ENCODE measurements around the gene EIF3A.
"Not testable (repeated sequence)": the region's sequence is repeated elsewhere in the genome, so short reads cannot be mapped to it uniquely, and the experiment has no call there.

EIF3A gene, protein sequence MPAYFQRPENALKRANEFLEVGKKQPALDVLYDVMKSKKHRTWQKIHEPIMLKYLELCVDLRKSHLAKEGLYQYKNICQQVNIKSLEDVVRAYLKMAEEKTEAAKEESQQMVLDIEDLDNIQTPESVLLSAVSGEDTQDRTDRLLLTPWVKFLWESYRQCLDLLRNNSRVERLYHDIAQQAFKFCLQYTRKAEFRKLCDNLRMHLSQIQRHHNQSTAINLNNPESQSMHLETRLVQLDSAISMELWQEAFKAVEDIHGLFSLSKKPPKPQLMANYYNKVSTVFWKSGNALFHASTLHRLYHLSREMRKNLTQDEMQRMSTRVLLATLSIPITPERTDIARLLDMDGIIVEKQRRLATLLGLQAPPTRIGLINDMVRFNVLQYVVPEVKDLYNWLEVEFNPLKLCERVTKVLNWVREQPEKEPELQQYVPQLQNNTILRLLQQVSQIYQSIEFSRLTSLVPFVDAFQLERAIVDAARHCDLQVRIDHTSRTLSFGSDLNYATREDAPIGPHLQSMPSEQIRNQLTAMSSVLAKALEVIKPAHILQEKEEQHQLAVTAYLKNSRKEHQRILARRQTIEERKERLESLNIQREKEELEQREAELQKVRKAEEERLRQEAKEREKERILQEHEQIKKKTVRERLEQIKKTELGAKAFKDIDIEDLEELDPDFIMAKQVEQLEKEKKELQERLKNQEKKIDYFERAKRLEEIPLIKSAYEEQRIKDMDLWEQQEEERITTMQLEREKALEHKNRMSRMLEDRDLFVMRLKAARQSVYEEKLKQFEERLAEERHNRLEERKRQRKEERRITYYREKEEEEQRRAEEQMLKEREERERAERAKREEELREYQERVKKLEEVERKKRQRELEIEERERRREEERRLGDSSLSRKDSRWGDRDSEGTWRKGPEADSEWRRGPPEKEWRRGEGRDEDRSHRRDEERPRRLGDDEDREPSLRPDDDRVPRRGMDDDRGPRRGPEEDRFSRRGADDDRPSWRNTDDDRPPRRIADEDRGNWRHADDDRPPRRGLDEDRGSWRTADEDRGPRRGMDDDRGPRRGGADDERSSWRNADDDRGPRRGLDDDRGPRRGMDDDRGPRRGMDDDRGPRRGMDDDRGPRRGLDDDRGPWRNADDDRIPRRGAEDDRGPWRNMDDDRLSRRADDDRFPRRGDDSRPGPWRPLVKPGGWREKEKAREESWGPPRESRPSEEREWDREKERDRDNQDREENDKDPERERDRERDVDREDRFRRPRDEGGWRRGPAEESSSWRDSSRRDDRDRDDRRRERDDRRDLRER (N-terminal part only)

GRCh38 chr10:119080521-119081259 is at the start of gene EIF3A:
EIF3A (minus strand) TSS chr10:119080817; CDS start chr10:119080676, 141 bp downstream.
- peak; percentile 49 for DNase-seq

DNA sequence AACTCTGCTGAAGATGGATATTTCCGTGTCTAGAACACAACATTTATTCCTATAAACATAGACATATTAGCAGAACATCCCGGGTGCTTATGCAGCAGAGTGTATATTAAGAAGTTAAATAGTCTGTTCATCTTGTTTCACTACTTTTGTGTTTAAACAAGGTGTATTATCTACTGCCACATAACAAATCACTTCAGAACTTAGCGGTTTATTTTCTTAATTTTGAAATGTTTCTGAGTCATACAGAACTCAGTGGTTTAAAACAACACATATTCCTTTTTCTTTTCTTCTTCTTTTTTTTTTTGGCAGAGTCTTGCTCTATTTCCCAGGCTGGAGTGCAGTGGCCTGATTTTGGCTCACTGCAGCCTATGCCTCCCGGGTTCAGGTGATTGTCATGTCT is 49.1 kb upstream of the EIF3A start:
- DNase-seq, result no peak

GRCh38 chr10:119125942-119126341 is 45.3 kb upstream of the EIF3A start:
- no peak for DNase-seq

GRCh38 chr10:119120875-119121274 is 40.3 kb upstream of the EIF3A start:
- no peak for DNase-seq

- no peak for DNase-seq
Observed at GRCh38 chr10:119120413-119120867, 39.8 kb upstream of the EIF3A start.

DNA sequence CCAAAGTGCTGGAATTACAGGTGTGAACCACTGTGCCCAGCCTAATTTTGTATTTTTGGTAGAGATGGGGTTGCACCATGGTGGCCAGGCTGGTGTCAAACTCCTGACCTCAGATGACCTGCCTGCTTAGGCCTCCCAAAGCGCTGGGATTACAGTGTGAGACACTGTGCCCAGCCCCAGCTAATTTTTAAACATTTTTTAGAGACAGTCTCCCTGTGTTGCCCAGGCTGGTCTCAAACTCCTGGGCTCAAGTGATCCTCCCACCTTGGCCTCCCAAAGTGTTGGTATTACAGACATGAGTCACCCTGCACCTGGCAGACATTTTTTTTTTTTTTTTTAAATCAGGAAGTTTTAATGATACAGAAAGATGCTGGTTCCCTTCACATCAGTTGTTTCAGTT is 38.8 kb upstream of the EIF3A start:
- DNase-seq, result no peak

GRCh38 chr10:119118231-119118630 is 37.6 kb upstream of the EIF3A start:
- DNase-seq, result no peak

DNA sequence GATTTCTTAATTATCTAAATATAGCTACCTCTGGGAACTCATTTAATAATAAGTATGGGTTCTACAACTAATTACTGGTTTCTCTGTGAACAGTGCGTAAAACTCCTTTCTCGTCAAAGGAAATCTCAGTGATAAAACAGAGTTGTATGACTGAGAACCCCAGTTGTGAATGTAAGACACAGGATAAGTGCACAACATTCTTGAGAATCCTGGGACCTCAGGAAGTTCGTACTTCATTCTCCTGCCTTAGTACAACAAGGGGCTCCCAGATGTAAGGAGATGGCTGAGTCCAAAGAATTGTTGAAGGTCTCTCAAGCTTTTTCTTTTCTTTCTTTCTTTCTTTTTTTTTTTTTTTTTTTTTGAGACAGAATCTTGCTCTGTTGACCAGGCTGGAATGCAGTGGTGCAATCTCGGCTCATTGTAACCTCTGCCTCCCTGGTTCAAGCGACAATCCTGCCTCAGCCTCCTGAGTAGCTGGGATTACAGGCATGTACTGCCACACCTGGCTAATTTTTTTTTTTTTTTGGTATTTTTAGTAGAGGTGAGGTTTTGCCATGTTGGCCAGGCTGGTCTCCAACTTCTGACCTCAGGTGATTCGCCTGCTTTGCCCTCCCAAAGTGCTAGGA is 35.8 kb upstream of the EIF3A start:
- no peak for DNase-seq

DNA sequence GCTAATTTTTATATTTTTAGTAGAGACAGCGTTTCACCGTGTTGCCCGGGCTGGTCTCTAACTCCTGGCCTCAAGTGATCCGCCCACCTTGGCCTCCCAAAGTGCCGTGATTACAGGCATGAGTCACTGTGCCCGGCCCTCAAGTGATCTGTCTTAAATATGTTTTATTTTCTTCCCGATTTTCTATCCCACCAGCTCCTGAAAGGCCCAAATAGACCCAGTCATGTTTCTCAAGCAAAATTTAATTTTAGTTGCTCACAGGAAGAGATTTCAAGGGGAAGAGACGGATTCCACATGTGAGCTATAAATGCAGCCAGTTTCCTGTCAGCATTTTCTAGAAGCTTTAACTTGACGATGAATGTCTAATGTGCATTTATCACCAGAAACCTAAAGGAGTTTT is 35.3 kb upstream of the EIF3A start:
- DNase-seq, result no peak

- no peak for DNase-seq
Observed at GRCh38 chr10:119113751-119114732, 33.4 kb upstream of the EIF3A start.

DNA sequence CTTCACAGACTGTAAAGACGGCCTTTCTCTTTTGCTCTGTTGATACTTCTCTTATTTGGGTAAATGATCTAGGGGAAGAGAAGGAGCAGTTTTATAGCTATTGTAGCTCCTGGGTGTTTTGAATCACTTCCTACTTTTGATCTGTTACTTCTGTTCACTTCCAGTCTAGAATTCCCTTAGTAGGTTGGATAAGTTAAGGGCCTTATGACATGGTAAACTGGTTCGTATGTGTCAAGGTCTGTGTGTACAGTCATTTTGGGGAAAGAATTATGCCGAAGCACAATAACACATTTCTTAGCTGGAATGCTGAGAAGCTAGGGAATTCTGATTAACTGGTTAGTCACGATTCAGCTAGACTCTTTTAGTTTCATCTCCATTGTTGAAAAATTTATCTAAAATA is 31.4 kb upstream of the EIF3A start:
- DNase-seq, result no peak

DNA sequence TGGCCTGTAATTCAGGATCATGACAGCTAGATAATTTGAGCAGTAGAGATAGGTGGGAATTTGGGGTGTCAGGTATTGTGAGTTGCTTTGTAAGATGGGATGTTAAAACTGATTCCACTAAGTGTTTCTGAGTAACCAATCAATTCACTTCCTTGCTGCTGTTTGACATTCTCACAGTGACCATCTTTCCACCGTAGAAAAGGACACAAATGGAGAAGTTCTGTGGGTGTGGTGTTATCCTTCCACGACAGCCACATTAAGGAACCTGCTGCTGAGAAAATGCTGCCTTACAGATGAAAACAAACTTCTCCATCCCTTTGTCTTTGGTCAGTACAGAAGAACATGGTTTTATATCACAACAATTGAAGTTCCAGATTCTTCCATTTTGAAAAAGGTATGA is 27.2 kb upstream of the EIF3A start:
- DNase-seq, result not testable (repeated sequence)

GRCh38 chr10:119107106-119107505 is 26.5 kb upstream of the EIF3A start:
- not testable (repeated sequence) for DNase-seq

- DNase-seq, result not testable (repeated sequence)
Observed at GRCh38 chr10:119105899-119106298, 25.3 kb upstream of the EIF3A start.

GRCh38 chr10:119105155-119105554 is 24.5 kb upstream of the EIF3A start:
- no peak for DNase-seq

- no peak for DNase-seq
Observed at GRCh38 chr10:119104654-119105015, 24.0 kb upstream of the EIF3A start.

DNA sequence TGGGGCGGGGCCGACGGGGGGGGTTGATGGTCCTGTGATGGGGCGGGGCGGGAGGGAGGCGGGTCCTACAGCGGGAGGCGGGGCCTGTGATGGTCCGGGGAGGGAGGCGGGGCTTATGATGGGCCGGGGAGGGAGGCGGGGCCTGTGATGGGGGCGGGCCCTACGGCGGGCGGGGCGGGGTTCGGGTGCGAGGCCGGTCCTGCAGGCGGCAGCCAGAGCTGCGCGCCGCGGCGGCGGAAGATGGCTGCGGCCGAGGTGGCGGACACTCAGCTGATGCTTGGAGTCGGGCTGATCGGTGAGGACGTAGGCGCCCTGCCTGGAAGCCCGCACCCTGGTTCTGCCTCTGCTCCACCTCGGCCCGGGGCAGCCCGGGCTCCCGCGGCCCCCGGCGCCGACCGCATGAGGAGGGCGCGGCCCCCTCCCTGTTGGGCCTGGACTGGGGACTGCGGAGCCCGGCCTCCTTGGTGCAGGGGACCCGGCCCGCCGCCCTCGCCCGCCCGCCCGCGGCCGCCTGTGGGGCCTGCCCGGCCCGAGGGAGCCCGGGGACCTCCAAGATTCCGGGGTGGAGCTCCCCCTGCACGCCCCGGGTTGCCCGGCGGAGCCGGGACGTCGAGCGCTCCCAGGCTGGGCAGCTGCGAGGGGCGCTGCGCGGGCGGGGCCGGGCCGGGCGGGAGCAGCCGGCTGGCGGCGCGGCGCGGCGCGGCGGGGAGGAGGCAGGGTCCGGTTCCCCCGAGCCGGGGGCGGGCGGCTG is 23.5 kb upstream of the EIF3A start, which contains the start of gene DENND10:
DENND10 (plus strand) TSS at position 211 of the 751 bp plus-strand sequence; CDS start at position 241, 30 bp downstream.
- DNase-seq, result no peak

DNA sequence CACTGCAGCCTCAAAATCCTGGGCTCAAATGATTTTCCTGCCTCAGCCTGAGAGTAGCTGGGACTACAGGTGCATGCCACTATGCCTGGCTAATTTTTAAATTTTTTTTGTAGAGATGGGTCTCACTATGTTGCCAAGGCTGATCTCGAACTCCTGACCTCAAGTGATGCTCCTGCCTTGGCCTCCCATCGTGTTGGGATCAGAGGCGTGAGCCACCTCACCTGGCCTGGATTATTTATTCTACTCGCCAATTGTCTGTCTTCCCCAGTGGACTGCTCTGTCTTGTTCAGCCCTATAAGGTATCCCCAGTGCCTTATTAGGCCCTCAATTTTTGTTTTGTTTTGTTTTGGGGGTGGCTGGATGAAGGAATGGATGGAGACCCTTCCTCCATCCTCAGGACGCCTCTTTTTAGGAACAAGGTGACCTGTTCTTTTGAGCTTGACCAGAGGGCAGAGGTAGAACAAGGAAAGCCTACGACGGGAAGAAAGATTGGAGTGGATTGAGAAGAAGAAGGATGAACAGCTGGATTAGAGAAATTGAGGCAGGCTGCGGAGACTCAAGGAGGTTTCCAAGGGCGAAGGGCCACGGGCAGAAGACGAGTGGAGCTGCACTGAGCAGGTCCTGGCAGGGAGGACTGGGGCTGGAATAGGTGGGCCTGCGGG is 22.8 kb upstream of the EIF3A start:
- no peak for DNase-seq
